HG03354 (cell line): ENCODE results near the gene RAP1A.
"Not testable (repeated sequence)": the region's sequence is repeated elsewhere in the genome, so short reads cannot be mapped to it uniquely, and the experiment has no call there.

ENCODE experiments used
- ATAC-seq: cut with Tn5 transposase; IDR thresholded peaks from one replicate; pipeline ENCODE4 v1.9.1; 2021; ENCODE audit warnings: mild to moderate bottlenecking; ENCODE audit not compliant: unreplicated experiment, poor library complexity, severe bottlenecking

RAP1A gene

DNA sequence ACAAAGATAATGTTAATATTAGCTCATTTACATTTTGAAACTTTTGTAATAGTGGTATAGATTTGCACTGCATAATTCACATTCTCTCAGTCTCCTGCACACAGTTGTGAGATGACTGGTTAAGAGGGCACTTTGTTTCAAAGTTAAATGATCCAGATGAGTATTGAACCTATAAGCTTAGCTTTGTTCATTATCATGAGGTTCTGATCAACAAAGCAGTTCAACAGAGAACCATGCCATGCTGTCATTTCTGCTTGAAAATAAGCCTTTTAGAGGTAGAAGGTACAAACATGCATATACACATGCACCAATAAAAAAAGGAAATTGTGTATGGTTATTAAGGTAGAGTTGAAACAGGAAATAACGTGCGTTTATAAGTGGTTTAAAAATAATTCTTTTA, 4.8 kb downstream of the RAP1A start:
- no peak for ATAC-seq

DNA sequence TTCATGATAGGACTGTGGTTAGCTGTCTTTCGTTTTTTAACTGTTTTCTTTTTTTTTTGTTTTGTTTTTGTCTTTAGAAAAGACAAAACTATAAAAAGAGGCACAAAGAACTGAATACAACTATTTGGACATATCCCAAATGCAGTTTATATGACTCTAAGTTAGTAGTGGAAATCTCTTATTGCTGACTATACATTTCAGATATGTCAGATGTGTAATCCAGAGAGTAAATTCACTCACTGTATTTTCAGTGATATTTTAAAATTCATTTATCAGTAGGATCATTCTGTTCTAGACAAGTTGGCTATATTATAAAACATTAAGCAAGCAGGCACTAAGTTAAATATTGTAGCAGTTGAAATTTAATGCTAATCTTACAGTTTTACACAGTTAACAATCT, 5.7 kb downstream of the RAP1A start:
- ATAC-seq = no peak

DNA sequence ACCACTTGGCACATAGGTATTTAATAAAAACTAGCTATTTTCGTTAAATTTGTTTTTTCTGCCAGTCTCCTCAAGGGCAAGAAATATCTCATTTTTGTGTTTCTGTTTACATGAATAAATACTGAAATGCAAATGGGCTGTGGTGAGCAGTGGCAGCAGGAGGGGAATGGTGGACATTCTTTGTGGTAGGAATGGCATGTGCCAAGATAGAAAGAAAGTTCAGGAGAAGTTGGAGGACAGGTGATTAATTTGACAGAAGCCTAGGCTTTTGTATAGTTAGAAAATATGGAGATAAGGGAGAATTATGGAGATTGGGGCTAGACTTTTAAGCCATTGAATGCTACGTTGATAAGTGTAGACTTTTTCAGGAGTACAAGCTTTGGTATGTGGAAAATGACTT, 8.6 kb downstream of the RAP1A start:
- no peak for ATAC-seq

DNA sequence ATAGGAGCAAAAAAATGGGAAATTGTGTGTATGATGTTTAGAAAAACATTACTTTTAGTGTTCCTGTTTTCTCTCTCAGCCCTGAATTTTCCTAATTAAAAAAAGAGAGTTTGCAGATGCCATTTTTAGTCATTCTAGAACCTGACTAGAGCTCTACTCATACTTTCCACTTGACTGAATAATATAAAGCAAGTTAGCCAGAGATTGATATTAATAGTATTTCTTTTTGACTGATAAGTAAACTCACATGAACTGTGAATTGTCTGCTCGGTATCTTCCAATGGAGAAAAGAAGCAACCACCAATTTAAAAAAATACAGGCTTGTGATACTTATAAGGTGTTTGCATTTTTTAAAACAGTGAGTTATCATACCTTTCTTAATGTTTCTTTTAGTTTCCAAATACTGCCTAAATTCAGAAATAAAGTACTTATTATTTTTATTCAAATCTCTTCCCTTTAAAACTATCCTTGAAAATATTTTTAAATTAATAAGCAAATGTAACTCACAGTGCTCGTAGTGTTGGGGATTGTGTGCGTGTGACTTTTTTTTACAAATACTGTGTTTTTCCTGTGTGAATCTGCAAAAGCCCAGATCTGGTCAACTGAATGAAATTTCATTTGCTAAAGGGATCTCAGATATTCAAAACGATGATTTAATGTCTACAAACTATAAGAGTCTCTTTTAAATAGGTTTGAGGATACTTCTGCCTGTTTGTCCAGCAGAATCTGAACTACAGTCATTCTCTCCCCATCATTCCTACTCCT, 9.8 kb downstream of the RAP1A start:
- no peak for ATAC-seq

DNA sequence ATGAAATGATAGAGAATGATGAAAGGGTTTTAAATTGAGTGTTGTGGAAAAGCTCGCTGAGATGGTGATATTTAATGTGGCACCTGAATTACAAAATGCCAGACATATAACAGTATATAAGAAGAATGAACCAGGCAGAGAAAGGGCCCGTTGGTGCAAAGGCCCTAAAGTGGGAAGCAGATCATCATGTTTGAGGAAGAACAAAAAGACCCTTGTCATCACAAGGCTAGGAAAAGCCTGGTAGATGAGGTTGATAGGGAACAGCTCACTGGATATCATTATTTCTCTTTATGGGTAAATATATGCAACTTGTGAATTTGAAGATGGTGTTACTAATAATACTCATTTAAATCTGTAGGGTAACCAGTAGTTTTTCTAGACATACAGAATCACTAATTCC, 11.0 kb downstream of the RAP1A start:
- no peak for ATAC-seq

DNA sequence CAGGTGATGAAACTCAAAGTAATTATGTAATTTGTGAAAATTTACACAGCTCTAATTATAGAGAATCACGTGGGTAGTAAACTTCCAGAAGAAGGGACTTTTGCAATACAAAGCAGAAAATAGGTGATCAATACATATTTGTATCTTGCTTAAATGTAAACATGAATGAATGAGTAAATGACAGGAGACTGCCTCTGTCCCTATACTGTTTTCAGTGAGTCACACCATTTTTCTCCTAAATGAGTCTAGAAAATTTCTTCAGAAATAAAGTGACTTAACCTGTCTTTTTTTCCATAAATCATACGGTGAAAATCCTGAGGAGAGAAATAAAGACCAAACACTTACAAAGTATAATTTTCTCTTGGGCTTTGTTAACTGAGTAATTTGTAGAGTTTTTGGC, 11.9 kb downstream of the RAP1A start:
- ATAC-seq = no peak

DNA sequence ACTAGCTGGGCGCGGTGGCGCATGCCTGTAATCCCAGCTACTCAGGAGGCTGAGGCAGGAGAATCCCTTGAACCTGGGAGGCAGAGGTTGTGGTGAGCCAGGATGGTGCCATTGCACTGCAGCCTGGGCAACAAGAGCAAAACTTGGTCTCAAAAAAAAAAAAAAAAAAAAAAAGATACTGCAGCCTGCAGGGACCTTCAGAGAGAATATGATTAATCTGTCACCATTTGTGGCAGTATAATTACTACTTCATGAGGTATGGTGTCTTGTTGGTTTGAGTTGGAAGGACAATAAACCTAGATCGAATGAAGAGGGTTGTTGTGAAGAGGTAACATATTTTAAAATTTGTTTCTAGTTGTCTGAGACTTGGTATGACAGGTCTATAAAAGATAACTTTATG, 13.2 kb downstream of the RAP1A start:
- ATAC-seq = not testable (repeated sequence)

DNA sequence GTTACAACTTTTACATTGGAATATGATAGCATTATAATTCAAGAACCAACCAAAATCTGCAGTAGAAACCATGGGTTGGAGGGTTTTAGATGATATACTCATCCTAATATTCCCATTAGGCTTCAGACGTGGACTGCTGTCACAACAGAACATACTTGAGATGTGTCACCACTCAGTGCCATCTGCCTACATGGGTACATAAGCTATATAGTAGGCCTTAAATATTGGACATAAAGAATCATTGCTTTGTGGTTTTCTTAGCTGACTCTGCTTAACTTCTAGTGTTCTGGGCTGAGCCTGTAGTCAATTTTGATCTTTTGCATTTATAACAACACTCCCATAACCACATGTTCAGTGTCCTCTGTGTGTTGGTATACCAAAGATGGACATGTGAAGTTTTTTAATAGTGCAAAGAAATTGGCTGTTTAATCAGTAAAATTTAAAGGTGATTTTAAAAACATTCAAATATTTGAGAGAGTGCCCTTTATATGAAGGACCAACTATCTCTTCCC, 14.2 kb downstream of the RAP1A start:
- no peak for ATAC-seq

DNA sequence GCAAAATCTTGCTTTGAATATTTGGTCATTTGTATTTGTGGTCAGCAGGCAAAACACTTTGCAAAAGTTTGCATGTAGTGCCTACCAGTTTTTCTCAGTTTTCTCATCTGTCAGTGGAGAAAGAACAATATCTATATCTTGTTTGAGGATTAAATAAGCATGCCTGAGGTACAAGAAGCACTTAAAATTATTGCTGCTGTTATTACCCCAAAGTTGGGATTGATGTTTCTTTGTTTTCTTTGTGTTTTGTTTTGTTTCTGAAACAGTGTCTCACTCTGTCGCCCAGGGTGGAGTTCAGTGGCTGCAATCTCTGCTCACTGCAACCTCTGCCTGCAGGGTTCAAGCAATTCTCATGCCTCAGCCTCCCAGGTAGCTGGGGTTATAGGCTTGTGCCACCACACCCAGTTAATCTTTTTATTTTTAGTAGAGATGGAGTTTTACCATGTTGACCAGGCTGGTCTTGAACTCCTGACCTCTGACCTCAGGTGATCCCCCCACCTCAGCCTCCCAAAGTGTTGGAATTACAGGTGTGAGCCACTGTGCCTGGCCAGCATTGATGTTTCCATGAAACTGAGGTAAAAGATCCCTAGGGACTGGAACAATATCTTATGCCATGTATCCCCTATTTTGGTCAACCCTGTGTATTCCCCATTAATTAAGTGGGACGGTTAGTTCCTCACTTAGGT, 15.9 kb downstream of the RAP1A start:
- no peak for ATAC-seq

DNA sequence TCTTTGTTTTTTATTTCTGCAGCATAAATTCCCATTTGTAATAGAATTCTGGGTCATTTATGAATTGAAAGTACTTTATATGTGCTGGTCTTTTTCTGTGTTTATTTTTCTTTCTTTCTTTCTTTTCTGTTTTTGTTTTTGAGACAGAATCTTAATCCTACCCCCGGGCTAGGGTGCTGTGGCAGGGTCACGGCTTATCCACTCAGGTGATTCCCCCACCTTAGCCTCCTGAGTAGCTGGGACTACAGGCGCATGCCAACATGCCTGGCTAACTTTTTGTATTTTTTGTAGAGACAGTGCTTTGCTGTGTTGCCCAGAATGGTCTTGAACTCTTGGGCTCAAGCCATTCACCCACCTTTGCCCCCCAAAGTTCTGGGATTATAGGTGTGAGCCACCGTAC, 18.7 kb downstream of the RAP1A start:
- no peak for ATAC-seq

DNA sequence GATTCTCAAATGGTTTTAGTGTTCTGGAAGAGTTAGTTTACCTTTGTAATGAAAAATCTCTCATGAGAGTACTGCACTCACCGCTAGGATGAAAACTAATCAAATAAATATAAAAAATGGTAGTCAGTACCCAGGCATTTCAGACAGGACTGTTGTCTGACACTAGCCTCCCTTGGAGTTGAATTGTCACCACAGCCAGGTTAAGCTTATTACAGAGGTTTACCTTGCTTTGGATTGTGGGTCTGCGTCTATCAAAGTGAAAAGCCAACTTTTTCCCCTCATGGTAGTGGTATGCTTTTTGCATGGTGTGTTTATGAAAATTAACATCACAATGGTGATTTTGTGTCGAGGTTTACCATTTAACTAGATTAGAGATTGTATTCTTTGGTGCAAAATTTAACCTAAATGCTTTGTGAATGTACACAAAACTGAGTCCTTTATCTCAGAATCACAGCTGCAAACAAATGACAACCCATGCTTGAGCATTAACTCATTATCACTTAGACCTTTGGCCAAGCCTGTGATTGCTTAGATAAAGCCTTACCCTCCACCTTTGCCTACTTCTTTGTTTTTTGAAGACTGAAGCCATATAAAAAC, 20.1 kb downstream of the RAP1A start:
- ATAC-seq = no peak

DNA sequence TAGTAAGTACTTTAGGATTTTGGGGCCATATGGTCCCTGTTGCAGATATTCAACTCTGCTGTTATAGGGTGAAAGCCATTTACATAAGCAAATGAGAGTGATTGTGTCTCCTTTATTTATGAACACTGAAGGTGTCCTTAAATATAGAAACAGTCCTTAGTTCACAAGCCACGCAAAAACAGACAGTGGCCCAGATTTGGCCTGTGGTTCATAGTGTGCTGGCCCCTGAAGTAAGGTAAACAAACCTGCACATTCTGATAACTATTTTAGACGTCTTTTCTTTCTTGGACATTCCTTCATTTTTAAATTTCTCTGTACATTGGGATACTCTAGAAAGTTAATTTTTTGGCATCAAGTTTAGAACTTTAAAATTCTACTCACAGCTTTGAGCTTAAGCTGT, 23.5 kb downstream of the RAP1A start:
- ATAC-seq = no peak

DNA sequence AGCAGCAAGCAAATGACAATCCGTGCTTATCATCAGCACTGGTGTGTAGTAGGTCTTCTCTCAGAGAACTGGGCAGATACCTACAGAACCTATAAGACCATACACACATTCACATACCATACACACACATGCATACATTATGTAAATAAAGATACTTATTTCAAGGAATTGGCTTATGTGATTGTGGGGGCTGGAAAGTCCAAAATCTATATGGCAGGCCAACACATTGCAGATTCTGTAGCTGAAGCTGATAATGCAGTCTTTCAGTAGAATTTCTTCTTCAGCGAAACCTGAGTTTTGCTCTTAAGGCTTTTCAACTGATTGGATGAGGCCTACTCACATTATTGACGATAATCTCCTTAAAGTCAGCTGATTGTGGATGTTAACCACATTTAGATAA, 24.1 kb downstream of the RAP1A start:
- no peak for ATAC-seq

DNA sequence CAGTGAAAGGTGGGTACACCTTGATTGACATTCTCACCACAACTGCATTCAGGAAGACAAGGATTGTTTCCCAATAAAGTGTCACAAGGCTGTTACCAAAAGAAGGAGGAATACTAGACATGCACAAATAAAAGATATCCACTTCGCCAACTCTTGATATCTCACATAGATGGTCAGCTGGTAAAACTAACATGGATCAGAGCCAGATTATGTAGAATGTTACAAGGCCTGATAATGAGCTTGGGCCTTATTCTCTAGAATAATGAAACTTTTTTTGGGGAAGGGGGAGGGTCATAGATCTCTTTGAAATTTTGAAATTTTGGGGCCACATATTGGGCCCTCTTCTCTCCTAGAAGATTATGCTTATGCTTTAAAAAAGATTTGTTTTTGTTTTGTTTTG, 24.9 kb downstream of the RAP1A start:
- ATAC-seq = no peak

DNA sequence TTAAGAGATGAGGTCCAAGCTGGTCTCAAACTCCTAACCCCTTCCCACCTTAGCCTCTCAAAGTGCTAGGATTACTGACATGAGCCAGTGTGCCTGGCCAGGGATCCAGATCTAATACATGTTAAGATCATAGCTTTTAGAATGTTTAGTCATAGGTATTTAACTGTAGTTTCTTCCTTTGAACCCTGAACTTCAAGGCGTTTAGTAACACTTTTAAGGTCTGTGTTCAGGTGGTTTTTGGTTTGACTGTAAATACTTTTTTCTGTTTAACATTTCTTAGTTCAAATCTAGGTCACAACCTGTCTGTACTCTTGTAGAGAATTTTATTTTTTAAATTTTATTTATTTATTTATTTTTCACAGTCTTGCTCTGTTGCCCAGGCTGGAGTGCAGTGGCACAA, 28.1 kb downstream of the RAP1A start:
- ATAC-seq = no peak

DNA sequence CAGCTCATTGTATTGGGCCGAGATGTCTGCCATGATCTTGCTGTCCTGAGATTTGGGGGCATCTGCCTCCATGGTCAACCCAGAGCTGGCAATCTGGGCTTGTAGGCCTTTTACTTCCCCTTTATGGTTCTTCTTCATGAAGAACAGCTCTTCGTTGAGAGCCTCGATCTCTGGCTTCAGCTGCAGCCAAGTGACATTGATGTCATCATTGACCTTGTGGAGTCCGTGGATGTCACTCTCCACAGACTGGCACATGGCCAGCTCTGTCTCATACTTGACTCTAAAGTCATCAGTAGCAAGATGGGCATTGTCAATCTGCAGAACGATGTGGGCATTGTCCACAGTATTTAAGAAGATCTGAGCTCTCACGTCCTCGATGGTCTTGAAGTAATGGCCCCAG, 29.2 kb downstream of the RAP1A start:
- no peak for ATAC-seq

DNA sequence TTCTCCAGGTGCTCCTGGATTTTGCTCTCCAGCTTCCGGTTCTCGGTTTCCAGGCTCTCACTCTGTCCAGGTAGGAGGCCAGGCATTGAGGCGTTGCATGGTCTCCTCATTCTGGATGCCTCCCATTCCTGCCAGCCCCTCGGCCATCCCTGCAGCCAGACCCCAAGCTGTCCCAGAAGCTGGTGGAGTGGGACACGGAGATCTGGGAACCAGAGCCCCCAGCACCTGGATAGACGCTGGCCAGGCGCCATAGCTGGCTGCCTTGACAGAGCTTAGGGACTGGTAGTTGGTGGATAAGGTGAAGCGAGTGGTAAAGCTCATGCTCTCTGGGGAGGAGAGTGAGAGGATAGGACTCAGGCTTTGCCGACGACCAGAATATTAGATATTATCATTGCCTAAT, 29.6 kb downstream of the RAP1A start:
- ATAC-seq = no peak

DNA sequence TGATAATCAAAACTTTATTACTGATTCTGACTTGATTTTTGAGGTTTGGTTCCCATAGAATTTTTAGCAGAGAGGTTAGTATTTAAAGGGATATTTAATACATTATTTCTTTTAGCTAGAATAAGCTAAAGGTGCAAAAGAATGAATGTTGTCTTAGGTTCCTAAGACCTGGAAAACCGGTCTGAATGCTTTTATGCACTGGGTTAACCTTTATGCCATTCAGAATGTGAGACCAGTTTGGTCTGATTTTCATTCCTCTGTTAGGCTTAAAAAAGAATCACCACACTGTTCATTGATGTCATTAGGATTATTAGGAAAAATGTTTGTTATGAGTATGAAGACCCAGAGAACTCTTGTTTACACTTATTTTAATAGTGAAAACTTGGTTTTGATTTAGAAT, 30.1 kb downstream of the RAP1A start:
- no peak for ATAC-seq

DNA sequence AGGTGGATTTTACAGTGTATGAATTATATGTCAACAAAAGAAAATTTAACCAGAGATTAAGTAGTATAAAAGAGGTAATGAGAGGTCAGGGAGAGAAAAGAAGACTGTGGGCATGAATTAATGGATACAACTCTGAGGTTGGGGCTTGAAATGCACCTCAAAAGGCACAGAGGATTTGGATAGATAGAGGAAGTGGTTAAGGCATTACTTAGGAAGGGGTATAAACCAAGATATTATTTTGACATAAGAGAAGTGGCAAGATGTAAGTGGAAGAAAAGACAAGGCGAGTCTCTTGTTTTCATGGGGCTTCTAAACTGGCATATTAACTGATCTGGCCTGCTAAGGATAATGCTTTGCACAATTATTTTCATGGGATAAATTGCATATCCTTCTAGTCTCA, 34.1 kb downstream of the RAP1A start:
- ATAC-seq = no peak

DNA sequence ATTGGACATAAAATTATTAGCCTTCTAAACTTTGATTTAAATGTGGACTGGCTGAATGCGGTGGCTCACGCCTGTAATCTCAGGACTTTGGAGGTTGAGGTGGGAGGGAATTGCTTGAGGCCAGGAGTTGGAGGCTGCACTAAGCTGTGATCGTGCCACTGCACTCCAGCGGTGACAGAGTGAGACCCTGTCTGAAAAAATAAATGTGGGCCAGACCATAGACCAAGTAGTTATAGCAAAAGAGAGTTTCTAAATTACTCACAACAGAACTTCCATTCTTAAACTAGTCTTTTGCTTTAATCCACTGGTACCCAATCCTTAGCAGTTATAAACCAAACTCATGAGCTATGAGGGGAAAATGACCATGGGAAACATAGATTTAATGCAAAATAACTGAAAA, 35.2 kb downstream of the RAP1A start:
- ATAC-seq = no peak
